Dedifferentiated amniotic fluid mesenchymal stem cell (primary cell): ENCODE data around the gene EVA1C.
"Not testable (repeated sequence)": the region's sequence is repeated elsewhere in the genome, so short reads cannot be mapped to it uniquely, and the experiment has no call there.

Experiments
- DNase-seq: peaks from one replicate; pipeline ENCODE4 v3.0.0-alpha.2; 2016; ENCODE audit errors: extremely low spot score

The EVA1C gene

GRCh38 chr21:32424674-32425073, 12.2 kb downstream of the EVA1C start:
- no peak for DNase-seq

- no peak for DNase-seq
These were observed 13.1 kb downstream of the EVA1C start for GRCh38 chr21:32425628-32426027.

- no peak for DNase-seq
These were observed 13.6 kb downstream of the EVA1C start for GRCh38 chr21:32426066-32426465.

- DNase-seq, result peak; percentile 39
These were observed 14.1 kb downstream of the EVA1C start for GRCh38 chr21:32426592-32427051.

GRCh38 chr21:32427958-32428623, 15.6 kb downstream of the EVA1C start:
- DNase-seq, result no peak

- DNase-seq, result not testable (repeated sequence)
These were observed 20.6 kb downstream of the EVA1C start for GRCh38 chr21:32432982-32433660.

GRCh38 chr21:32437729-32438128, 25.2 kb downstream of the EVA1C start:
- no peak for DNase-seq

- DNase-seq, result no peak
These were observed 30.2 kb downstream of the EVA1C start for GRCh38 chr21:32442566-32443318.

GRCh38 chr21:32445101-32445500, 32.6 kb downstream of the EVA1C start:
- no peak for DNase-seq

- DNase-seq, result not testable (repeated sequence)
These were observed 33.9 kb downstream of the EVA1C start for GRCh38 chr21:32446440-32446839.

GRCh38 chr21:32447224-32447623, 34.7 kb downstream of the EVA1C start:
- DNase-seq, result no peak

GRCh38 chr21:32448803-32449594, 36.5 kb downstream of the EVA1C start:
- no peak for DNase-seq

- not testable (repeated sequence) for DNase-seq
These were observed 38.6 kb downstream of the EVA1C start for GRCh38 chr21:32450881-32451701.

GRCh38 chr21:32452191-32452590, 39.7 kb downstream of the EVA1C start:
- not testable (repeated sequence) for DNase-seq

GRCh38 chr21:32452641-32453040, 40.1 kb downstream of the EVA1C start:
- no peak for DNase-seq

GRCh38 chr21:32455548-32455947, 43.0 kb downstream of the EVA1C start:
- DNase-seq, result no peak

- DNase-seq, result no peak
These were observed 44.0 kb downstream of the EVA1C start for GRCh38 chr21:32456497-32456918.

- no peak for DNase-seq
These were observed 44.9 kb downstream of the EVA1C start for GRCh38 chr21:32457360-32457840.

GRCh38 chr21:32457962-32458361, 45.5 kb downstream of the EVA1C start:
- DNase-seq, result no peak

GRCh38 chr21:32459972-32460371, 47.5 kb downstream of the EVA1C start:
- no peak for DNase-seq

- DNase-seq, result no peak
These were observed 49.0 kb downstream of the EVA1C start for GRCh38 chr21:32461503-32461902.
